Stimulated activated CD8-positive, alpha-beta memory T cell treated with anti-CD3 and anti-CD28 coated beads, Interleukin-15, amount 100 ng/mL, for 4 hours (primary cell): Measurements from ENCODE around the gene MRPS27.

Experiments used
- DNase-seq, 2 donors: peaks; one replicate each; pipeline ENCODE4 v3.0.0-alpha.2; 2020; ENCODE audit warnings: low read depth in 2 of 2

MRPS27 gene

GRCh38 chr5:72170101-72170500 lies 149.9 kb downstream of the MRPS27 start:
- DNase-seq = no peak
